ENCODE measurements around the gene NRAS. TPM values are rescaled to one million over a fixed set of nuclear protein-coding genes. Genes with fewer than 3 reads are reported as not detected.

NRAS gene
- polyA plus RNA-seq, 3 donors: 7.2 to 19.6 (median 14.6) TPM

Other genes starting within 250 kb of the NRAS start
- 1 to 10 TPM; 5.4 to 7.2 (median 7.0) TPM for gene TRIM33, start 205.6 kb downstream of the NRAS start, polyA plus RNA-seq
- gene BCAS2, start 135.2 kb downstream of the NRAS start, polyA plus RNA-seq: 10 to 100 TPM; 19.1 to 57.4 (median 29.3) TPM
- gene DENND2C, start 46.7 kb downstream of the NRAS start, polyA plus RNA-seq: 1 to 10 TPM; 1.1 to 1.3 (median 1.2) TPM
- under 1 TPM in 1 of 3 donors, not detected in 2; 0.03 TPM for gene AMPD1, start 21.2 kb downstream of the NRAS start, polyA plus RNA-seq
- 100 to 1,000 TPM; 131 to 329 (median 255) TPM for gene CSDE1, start 41.2 kb upstream of the NRAS start, polyA plus RNA-seq
- 10 to 100 TPM; 10.5 to 21.2 (median 19.1) TPM for gene SIKE1, start 63.9 kb upstream of the NRAS start, polyA plus RNA-seq
- gene SYCP1, start 138.1 kb upstream of the NRAS start, polyA plus RNA-seq: under 1 TPM in 1 of 3 donors, not detected in 2; 0.21 TPM